Parathyroid adenoma (tissue), 2 donors: Measurements from ENCODE around the gene CRYAB.

ENCODE experiments used
- H2AFZ ChIP-seq: fragments of 300-600 bp; sonication (generic); one replicate; pipeline ENCODE4 v1.7.0; 2017; ENCODE audit warnings: antibody characterized with exemption, mild to moderate bottlenecking
- H3K27ac ChIP-seq: fragments of 300-600 bp; sonication (generic); one replicate; pipeline ENCODE4 v1.7.0; 2017
- H3K27me3 ChIP-seq: fragments of 300-600 bp; sonication (generic); one replicate; pipeline ENCODE4 v1.7.0; 2017; ENCODE audit warnings: low read length; ENCODE audit not compliant: control insufficient read depth, insufficient read depth
- H3K36me3 ChIP-seq: fragments of 300-600 bp; sonication (generic); one replicate; pipeline ENCODE4 v1.7.0; 2017; ENCODE audit warnings: low read length; ENCODE audit not compliant: control insufficient read depth, insufficient read depth
- H3K4me1 ChIP-seq: fragments of 300-600 bp; sonication (generic); one replicate; pipeline ENCODE4 v1.7.0; 2017; ENCODE audit warnings: control low read depth
- H3K4me2 ChIP-seq: fragments of 300-600 bp; sonication (generic); one replicate; pipeline ENCODE4 v1.7.0; 2017; ENCODE audit warnings: low read length
- H3K4me3 ChIP-seq: fragments of 300-600 bp; sonication (generic); one replicate; pipeline ENCODE4 v1.7.0; 2017; ENCODE audit warnings: low read depth, low read length
- H3K79me2 ChIP-seq: fragments of 300-600 bp; sonication (generic); one replicate; pipeline ENCODE4 v1.7.0; 2017; ENCODE audit warnings: control low read depth
- H3K9ac ChIP-seq: fragments of 300-600 bp; sonication (generic); one replicate; pipeline ENCODE4 v1.7.0; 2017; ENCODE audit warnings: mild to moderate bottlenecking
- H3K9me3 ChIP-seq: fragments of 300-600 bp; sonication (generic); one replicate; pipeline ENCODE4 v1.7.0; 2017; ENCODE audit warnings: low read length; ENCODE audit not compliant: control insufficient read depth
- TF ChIP-seq, protein P1 (sequence below): fragments of 300-600 bp; sonication (generic); IDR thresholded peaks from one replicate; pipeline ENCODE4 v1.7.0; 2017; ENCODE audit warnings: antibody characterized with exemption, mild to moderate bottlenecking
- donor health status: primary hyperparathyroidism.

Gene CRYAB

DNA sequence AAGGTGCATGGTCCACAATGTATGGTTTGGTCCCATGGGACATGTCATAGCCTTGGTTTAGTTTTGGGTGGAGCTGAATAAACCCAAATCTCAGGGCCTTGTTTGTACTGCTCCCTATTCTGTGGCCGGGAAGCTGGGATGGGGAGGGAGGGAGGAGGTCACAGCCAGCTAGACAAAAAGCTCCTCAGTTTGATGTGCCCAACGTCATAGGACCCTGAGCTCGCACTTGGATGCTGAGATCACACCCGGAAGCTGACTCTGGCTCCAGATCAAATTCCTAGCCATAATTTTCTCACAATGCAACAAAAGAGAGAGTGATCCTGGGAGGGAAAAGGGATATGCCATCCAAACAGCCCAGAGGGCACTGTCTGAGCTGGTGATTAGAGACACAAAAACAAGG is 2.4 kb upstream of the CRYAB start:
- Histone ChIP-seq H3K27ac (peak overlapping the region; percentile 57), H3K36me3 (no peaks in the 10 kb centered on the region)

GRCh38 chr11:111913031-111913861 is 1.7 kb upstream of the CRYAB start:
- Histone ChIP-seq H3K36me3 (no peaks in the 10 kb centered on the region), H3K4me1 (peaks cover 26% of the 10 kb centered on the region), H3K9me3 (no peaks in the 10 kb centered on the region), H3K79me2 (no peaks in the 10 kb centered on the region), H2AFZ (peak overlapping the region; percentile 11), H3K4me3 (peak overlapping the region; percentile 16), H3K27ac (peak overlapping the region; percentile 57), H3K9ac (no peak overlapping the region), H3K27me3 (no peaks in the 10 kb centered on the region), H3K4me2 (no peak overlapping the region)
- TF ChIP-seq, protein P1, sequence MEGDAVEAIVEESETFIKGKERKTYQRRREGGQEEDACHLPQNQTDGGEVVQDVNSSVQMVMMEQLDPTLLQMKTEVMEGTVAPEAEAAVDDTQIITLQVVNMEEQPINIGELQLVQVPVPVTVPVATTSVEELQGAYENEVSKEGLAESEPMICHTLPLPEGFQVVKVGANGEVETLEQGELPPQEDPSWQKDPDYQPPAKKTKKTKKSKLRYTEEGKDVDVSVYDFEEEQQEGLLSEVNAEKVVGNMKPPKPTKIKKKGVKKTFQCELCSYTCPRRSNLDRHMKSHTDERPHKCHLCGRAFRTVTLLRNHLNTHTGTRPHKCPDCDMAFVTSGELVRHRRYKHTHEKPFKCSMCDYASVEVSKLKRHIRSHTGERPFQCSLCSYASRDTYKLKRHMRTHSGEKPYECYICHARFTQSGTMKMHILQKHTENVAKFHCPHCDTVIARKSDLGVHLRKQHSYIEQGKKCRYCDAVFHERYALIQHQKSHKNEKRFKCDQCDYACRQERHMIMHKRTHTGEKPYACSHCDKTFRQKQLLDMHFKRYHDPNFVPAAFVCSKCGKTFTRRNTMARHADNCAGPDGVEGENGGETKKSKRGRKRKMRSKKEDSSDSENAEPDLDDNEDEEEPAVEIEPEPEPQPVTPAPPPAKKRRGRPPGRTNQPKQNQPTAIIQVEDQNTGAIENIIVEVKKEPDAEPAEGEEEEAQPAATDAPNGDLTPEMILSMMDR = no peak

More for the DNA sequence above, 2.4 kb upstream of the CRYAB start:
- TF ChIP-seq, protein P1 = no peak
- H3K4me2 ChIP-seq = no peak overlapping the region
- peak overlapping the region; percentile 16 for H3K4me3 ChIP-seq
- peaks cover 26% of the 10 kb centered on the region for H3K4me1 ChIP-seq
- H3K9ac ChIP-seq = no peak overlapping the region
- no peaks in the 10 kb centered on the region for H3K79me2 ChIP-seq
- H3K27me3 ChIP-seq = no peaks in the 10 kb centered on the region
- H2AFZ ChIP-seq = peak overlapping the region; percentile 56
- H3K9me3 ChIP-seq = no peaks in the 10 kb centered on the region

GRCh38 chr11:111912535-111912934 is 965 bp upstream of the CRYAB start, which contains the start of gene HSPB2:
Gene HSPB2, plus strand, starts transcription at chr11:111912734. Its CDS starts 96 bp downstream, at chr11:111912830.
- Histone ChIP-seq H2AFZ (peak within 1 kb of the TSS; percentile 85), H3K9me3 (no peaks in the 10 kb centered on the region), H3K4me1 (peaks cover 26% of the 10 kb centered on the region), H3K4me2 (peak within 1 kb of the TSS; percentile 53), H3K27me3 (no peaks in the 10 kb centered on the region), H3K36me3 (no peaks in the 10 kb centered on the region), H3K79me2 (no peaks in the 10 kb centered on the region), H3K4me3 (peak within 1 kb of the TSS; percentile 40), H3K27ac (peak within 1 kb of the TSS; percentile 75), H3K9ac (no peak within 1 kb of the TSS)
- TF ChIP-seq, protein P1 = no peak

DNA sequence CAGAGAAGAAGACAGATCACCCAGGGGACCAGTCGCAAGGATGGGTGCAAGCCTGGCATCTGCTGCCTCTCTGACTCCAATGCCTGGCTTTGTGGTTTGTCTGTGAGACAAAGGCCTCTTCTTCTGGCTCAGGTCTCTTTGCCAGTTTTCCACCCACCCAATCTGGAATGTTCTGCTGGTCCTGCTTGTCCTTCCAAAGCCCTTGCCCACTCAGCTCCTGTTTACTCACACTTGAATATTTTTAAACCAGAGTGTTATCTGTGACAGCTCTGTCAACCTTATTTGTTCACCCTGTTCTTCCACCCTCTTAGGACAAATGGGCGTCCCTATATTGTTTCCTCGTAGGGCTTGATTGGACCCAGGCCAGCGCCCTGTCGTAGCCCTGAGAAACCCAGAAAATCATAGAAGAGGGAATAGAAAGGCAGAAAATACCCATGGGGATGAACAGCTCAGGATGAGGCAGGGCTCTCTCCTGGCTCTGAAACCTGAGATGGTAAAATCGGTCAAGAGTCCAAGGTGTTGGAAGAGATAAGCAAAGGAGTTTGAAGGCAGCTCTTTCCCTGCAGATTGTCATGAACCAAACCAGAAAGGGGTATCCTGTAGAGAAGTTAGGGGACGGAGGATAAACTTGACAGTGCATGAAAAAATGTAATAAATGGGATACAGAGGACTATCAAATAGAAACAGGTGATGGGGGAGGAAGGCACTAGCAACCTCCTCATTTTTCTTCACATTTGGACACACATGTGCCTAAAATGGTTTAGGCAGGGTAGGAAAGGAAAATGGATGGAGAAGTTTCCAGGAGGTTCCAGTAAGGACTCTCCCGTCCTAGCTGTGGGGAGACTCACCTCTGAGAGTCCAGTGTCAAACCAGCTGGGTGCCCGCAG is 651 bp downstream of the CRYAB start:
- no peaks in the 10 kb centered on the region for H3K9me3 ChIP-seq
- no peaks in the 10 kb centered on the region for H3K27me3 ChIP-seq
- no peak overlapping the region for H3K9ac ChIP-seq
- peak overlapping the region; percentile 75 for H3K27ac ChIP-seq
- H3K36me3 ChIP-seq = no peaks in the 10 kb centered on the region
- H2AFZ ChIP-seq = peak overlapping the region; percentile 79
- no peaks in the 10 kb centered on the region for H3K79me2 ChIP-seq
- TF ChIP-seq, protein P1 = no peak
- peaks cover 26% of the 10 kb centered on the region for H3K4me1 ChIP-seq
- H3K4me3 ChIP-seq = peak overlapping the region; percentile 40
- peak overlapping the region; percentile 53 for H3K4me2 ChIP-seq
